Caki2 (cell line): ENCODE data around the gene NRN1. TPM values are rescaled to one million over a fixed set of nuclear protein-coding genes. Genes with fewer than 3 reads are reported as not detected.
"Not testable (repeated sequence)": the region's sequence is repeated elsewhere in the genome, so short reads cannot be mapped to it uniquely, and the experiment has no call there.

Experiments
- DNase-seq: peaks from one replicate; pipeline ENCODE4 v3.0.0-alpha.2; 2015; ENCODE audit warnings: low read depth
- in situ Hi-C: cut with HindIII; loops from 2 replicates; pipeline ENCODE4 v1.10.0; 2016; ENCODE audit warnings: low sequenced_read_pairs, low pct_unique_long_range_greater_than_20kb, mixed read lengths
- total RNA-seq: library from RNA; depleted of rRNA; stranded (reverse); fragments of >200 nt; shearing (Covaris generic); gene quantifications from 2 replicates; pipeline ENCODE4 v1.2.3, GENCODE V29; 2014; ENCODE audit warnings: low replicate concordance; rRNA removed

NRN1 gene
- total RNA-seq = not detected in 2 replicates

- in situ Hi-C loops = no loop called here
- no peak for DNase-seq
These were observed at the start of gene NRN1 for GRCh38 chr6:6006428-6007365. NRN1 (minus strand) TSS chr6:6006925; CDS start chr6:6006749, 176 bp downstream.

GRCh38 chr6:6052216-6052615 lies 45.5 kb upstream of the NRN1 start:
- DNase-seq = no peak
- in situ Hi-C loops = no loop called here

GRCh38 chr6:6046716-6047115 lies 40.0 kb upstream of the NRN1 start:
- in situ Hi-C loops = no loop called here
- DNase-seq = no peak

- no peak for DNase-seq
- in situ Hi-C loops = no loop called here
These were observed 33.3 kb upstream of the NRN1 start for GRCh38 chr6:6039946-6040509.

- in situ Hi-C loops = no loop called here
- DNase-seq = no peak
These were observed 30.5 kb upstream of the NRN1 start for GRCh38 chr6:6037179-6037578.

- no peak for DNase-seq
These were observed 27.1 kb upstream of the NRN1 start for GRCh38 chr6:6033858-6034257.

GRCh38 chr6:6026513-6027205 lies 19.9 kb upstream of the NRN1 start:
- no peak for DNase-seq
- in situ Hi-C loops = no loop called here

More at GRCh38 chr6:6033858-6034257, 27.1 kb upstream of the NRN1 start:
- in situ Hi-C loops = no loop called here

- in situ Hi-C loops = no loop called here
- DNase-seq = no peak
These were observed 19.0 kb upstream of the NRN1 start for GRCh38 chr6:6025736-6026135.

GRCh38 chr6:6024220-6024619 lies 17.5 kb upstream of the NRN1 start:
- no peak for DNase-seq
- in situ Hi-C loops = no loop called here

GRCh38 chr6:6022841-6023240 lies 16.1 kb upstream of the NRN1 start:
- in situ Hi-C loops, DNase-seq: not testable (repeated sequence)

- DNase-seq = peak; percentile 85
- in situ Hi-C loops = no loop called here
These were observed 2.1 kb upstream of the NRN1 start for GRCh38 chr6:6008648-6009421.

GRCh38 chr6:6008089-6008647 lies 1.4 kb upstream of the NRN1 start:
- no peak for DNase-seq
- in situ Hi-C loops = no loop called here

GRCh38 chr6:6007366-6008088 lies 802 bp upstream of the NRN1 start:
- DNase-seq = no peak
- in situ Hi-C loops = no loop called here

- in situ Hi-C loops = no loop called here
- DNase-seq = no peak
These were observed 708 bp downstream of the NRN1 start for GRCh38 chr6:6006006-6006427.

GRCh38 chr6:6005051-6006005 lies 1.4 kb downstream of the NRN1 start:
- in situ Hi-C loops = no loop called here
- DNase-seq = no peak

GRCh38 chr6:6004390-6004995 lies 2.2 kb downstream of the NRN1 start:
- in situ Hi-C loops = no loop called here
- DNase-seq = no peak
